ENCODE data around the gene MPRIP. TPM values are rescaled to one million over a fixed set of nuclear protein-coding genes. Genes with fewer than 3 reads are reported as not detected.
A peak's percentile ranks its signal among the peaks of the same experiment; 100 is the strongest.

The MPRIP gene
- total and polyA plus RNA-seq, 2 of the 13 experiments (the other 11 are each of a cell fraction or from before 2014, with no cell fraction given): 50.2 to 52.4 TPM

GRCh38 chr17:17032131-17032692 is 10.0 kb upstream of the MPRIP start (continued):
- TF ChIP-seq ZNF329 (CRISPR knock-in tag; IDR thresholded peaks at IDR 0.05; ENCODE audit: low read depth) (0 out of 2 replicates have a peak, but pooled peaks have one; percentile 35), ZNF788 (CRISPR knock-in tag; IDR thresholded peaks at IDR 0.05; ENCODE audit: borderline replicate concordance) (peak; percentile 52; the same call in 1 of the 2 replicates), HNRNPH1 (optimal IDR thresholded peaks at IDR 0.05; ENCODE audit: low read depth, low read length) (no peak), MYNN (CRISPR knock-in tag; IDR thresholded peaks at IDR 0.05; ENCODE audit: low read depth) (no peak), GABPB1 (CRISPR knock-in tag; IDR thresholded peaks at IDR 0.05) (peak; percentile 82), SMAD9 (CRISPR knock-in tag; IDR thresholded peaks at IDR 0.05) (no peak), RARA (CRISPR knock-in tag; IDR thresholded peaks at IDR 0.05) (peak; percentile 75), ZNF580 (CRISPR knock-in tag; IDR thresholded peaks at IDR 0.05; ENCODE audit: borderline replicate concordance, low read depth) (0 out of 2 replicates have a peak, but pooled peaks have one; percentile 40), MEIS2 (CRISPR knock-in tag; IDR thresholded peaks at IDR 0.05) (0 out of 2 replicates have a peak, but pooled peaks have one; percentile 23), HMGXB4 (CRISPR knock-in tag; IDR thresholded peaks at IDR 0.05; ENCODE audit: borderline replicate concordance in 1 of 2, low read depth in 1 of 2) (peak in 1 of 2 experiments; percentile 63; a peak in 2 of 4 replicates), PPARG (CRISPR knock-in tag; conservative IDR thresholded peaks at IDR 0.05) (no peak), JUNB (CRISPR knock-in tag; IDR thresholded peaks at IDR 0.05; ENCODE audit: borderline replicate concordance) (no peak), TBX3 (IDR thresholded peaks at IDR 0.05; ENCODE audit: borderline replicate concordance) (no peak), ZNF136 (CRISPR knock-in tag; IDR thresholded peaks at IDR 0.05; ENCODE audit: low read depth) (0 out of 2 replicates have a peak, but pooled peaks have one; percentile 56), ZFY (CRISPR knock-in tag; IDR thresholded peaks at IDR 0.05) (peak; percentile 82), ZMAT5 (CRISPR knock-in tag; IDR thresholded peaks at IDR 0.05; ENCODE audit: borderline replicate concordance, low read depth) (no peak), EED (CRISPR knock-in tag; IDR thresholded peaks at IDR 0.05) (0 out of 2 replicates have a peak, but pooled peaks have one; percentile 29), ZFAT (CRISPR knock-in tag; conservative IDR thresholded peaks at IDR 0.05) (no peak), MYPOP (CRISPR knock-in tag; IDR thresholded peaks at IDR 0.05) (peak; percentile 46; the same call in 1 of the 2 replicates), ZNF280D (CRISPR knock-in tag; IDR thresholded peaks at IDR 0.05) (0 out of 2 replicates have a peak, but pooled peaks have one; percentile 47), ZNF614 (CRISPR knock-in tag; IDR thresholded peaks at IDR 0.05; ENCODE audit: borderline replicate concordance) (peak; percentile 50; the same call in 1 of the 2 replicates), AGO1 (IDR thresholded peaks at IDR 0.05; ENCODE audit: low read depth, low read length, poor library complexity, severe bottlenecking) (no peak)
